Measurements from ENCODE around the gene GNAI3.

DNA sequence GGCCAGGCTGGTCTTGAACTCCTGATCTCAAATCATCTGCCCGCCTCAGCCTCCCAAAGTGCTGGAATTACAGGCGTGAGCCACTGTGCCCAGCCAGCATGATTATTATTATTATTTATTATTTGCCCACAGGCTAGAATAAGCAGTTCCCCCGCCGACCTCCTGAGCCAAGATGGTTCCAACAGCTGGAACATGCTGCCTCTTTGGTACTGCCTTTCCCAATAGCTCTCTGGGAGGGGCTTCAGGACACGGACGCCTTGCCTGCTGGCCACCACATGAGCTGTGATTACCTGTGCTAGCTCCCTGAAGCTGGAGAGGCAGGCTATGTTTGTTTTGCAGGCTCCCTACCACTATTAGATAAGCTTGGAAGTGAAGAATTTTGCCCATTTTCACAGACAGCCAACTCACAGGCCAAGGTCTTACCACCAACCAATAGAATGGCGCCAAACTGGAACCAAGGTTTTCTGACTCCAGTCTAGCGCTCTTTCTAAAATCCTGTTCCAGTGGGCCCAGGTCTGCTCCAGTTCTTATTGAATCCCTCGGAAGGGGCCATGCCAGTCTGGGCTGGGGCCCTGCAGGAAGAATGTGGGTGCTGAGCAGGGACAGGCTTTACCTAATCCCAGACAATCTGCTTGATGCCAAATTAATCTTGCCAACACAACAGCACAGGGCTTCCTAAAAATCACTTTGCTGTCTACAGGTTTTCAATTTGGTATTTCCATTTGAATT is 10.8 kb upstream of the GNAI3 start:
- TF ChIP-seq BHLHE40 (IDR thresholded peaks at IDR 0.05; ENCODE audit: borderline replicate concordance), result no peak
- no peak for TF ChIP-seq SP1 (IDR thresholded peaks at IDR 0.05)
- no peak for TF ChIP-seq LEF1 (IDR thresholded peaks at IDR 0.05; ENCODE audit: borderline replicate concordance)
- no peak for TF ChIP-seq SUZ12 (IDR thresholded peaks at IDR 0.05)
- TF ChIP-seq L3MBTL2 (conservative IDR thresholded peaks at IDR 0.05), result no peak
- no peak for TF ChIP-seq CTBP1 (IDR thresholded peaks at IDR 0.05; ENCODE audit: borderline replicate concordance)
- TF ChIP-seq TARDBP (IDR thresholded peaks at IDR 0.05), result no peak
- no peak for TF ChIP-seq HDGF (IDR thresholded peaks at IDR 0.05; ENCODE audit: borderline replicate concordance)
- TF ChIP-seq FOXM1 (IDR thresholded peaks at IDR 0.05; ENCODE audit: borderline replicate concordance), result no peak
- TF ChIP-seq ZNF384 (IDR thresholded peaks at IDR 0.05), result no peak
